Bronchus fibroblast of lung (primary cell): ENCODE measurements around the gene PEX14. TPM values are rescaled to one million over a fixed set of nuclear protein-coding genes. Genes with fewer than 3 reads are reported as not detected.

Source experiments
- total RNA-seq: library from RNA; depleted of rRNA; stranded (reverse); fragments of >200 nt; gene quantifications from 2 replicates; pipeline ENCODE4 v1.2.3, GENCODE V29; 2015

PEX14 gene
- 18.5 and 19.3 TPM in 2 replicates for total RNA-seq

GRCh38 chr1:10474613-10475507 is at the start of gene PEX14:
PEX14 (plus strand) TSS chr1:10474950; CDS start chr1:10474967, 17 bp downstream.

GRCh38 chr1:10430216-10431069 is 44.3 kb upstream of the PEX14 start, which contains the start of gene CENPS:
CENPS (plus strand) TSS chr1:10430433; CDS start chr1:10430518, 85 bp downstream.

GRCh38 chr1:10449751-10450150 is 25.0 kb upstream of the PEX14 start, which contains the start of gene CORT:
CORT (plus strand) TSS chr1:10450031; CDS start chr1:10450224, 193 bp downstream.

DNA sequence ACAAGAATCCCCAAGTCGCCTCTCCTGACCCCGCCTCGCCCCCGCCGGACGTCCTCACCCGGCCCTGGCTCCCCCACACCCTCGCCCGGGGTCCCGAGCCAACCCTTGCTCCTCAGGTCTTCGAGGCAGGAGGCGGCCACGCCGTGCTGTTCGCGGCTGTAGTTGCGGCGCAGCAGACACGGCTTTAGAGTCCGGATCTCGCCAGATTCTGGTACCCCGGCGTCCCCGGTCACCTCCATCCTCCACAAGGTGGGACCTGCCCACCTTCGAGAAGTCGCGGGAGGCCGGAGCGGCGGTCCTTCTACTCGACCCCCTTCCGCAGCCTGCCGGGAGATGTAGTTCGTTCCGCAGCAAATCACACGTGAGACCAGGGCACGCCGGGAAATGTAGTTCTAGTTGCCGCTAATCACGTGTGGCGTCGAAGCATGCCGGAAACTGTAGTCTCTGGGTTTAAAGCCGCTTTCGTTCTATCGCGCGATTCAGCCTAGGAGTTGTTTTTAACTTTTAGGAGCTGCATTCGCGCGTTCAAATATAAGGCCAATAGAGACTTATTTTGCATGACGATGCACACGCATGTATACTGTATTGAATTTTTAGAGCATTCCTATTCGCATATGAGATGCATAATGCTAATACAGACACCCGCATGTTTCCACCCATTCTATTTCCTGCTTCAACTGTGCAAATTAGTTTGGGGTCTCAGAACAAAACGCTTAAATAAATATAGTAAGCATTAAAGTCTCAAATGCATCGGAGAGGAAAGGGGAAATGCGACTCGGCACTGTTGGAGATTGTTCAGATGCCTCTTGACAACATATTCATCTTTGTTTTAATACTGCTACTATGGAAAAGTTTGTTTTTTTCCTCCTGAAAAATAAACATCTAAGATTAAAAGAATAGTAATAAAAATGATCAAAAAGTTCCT is 2.3 kb upstream of the PEX14 start, which contains the start of gene DFFA:
DFFA (minus strand) TSS at position 310 of the 925 bp plus-strand sequence; CDS start at position 239, 71 bp downstream.

Other genes starting within 250 kb of the PEX14 start
- 307 and 316 TPM in 2 replicates for gene PGD, start 75.9 kb upstream of the PEX14 start, total RNA-seq
- 17.4 and 18.7 TPM in 2 replicates for gene CENPS, start 44.5 kb upstream of the PEX14 start, total RNA-seq
- gene CORT, start 24.9 kb upstream of the PEX14 start, total RNA-seq = 0.50 TPM in 1 of 2 replicates, not detected in the other
- 29.4 and 31.8 TPM in 2 replicates for gene DFFA, start 2.4 kb upstream of the PEX14 start, total RNA-seq